ENCODE results near the gene TBCD. TPM values are rescaled to one million over a fixed set of nuclear protein-coding genes. Genes with fewer than 3 reads are reported as not detected.

The TBCD gene
- total and polyA plus RNA-seq, 2 experiments from 2014 or later = 19.3 to 33.8 TPM

GRCh38 chr17:82794781-82795482, 43.1 kb downstream of the TBCD start:
- no peak overlapping the region for H3K9ac ChIP-seq
- no peaks in the 10 kb centered on the region for H4K20me1 ChIP-seq (ENCODE audit: insufficient read depth)
- peaks cover 12% of the 10 kb centered on the region for H3K4me1 ChIP-seq (ENCODE audit: insufficient read depth)
- H3K4me2 ChIP-seq (ENCODE audit: unreplicated experiment) = no peak overlapping the region
- no peaks in the 10 kb centered on the region for H3K27me3 ChIP-seq (replicated peaks; ENCODE audit: insufficient read depth)
- H3K9me3 ChIP-seq (ENCODE audit: low read depth) = no peaks in the 10 kb centered on the region
- H3F3A ChIP-seq (ENCODE audit: insufficient read depth) = no peaks in the 10 kb centered on the region
- H3K4me3 ChIP-seq = no peak overlapping the region
- in situ Hi-C loops (cut with MboI) = no loop called here
- WGBS, 2 experiments (ENCODE audit: low coverage in 1 of 2, low lambda C conversion rate in 2 of 2, missing lambda C conversion rate in 2 of 2) = 42 to 51% methylated on average over 18 of the region's 18 CpGs
- no peak overlapping the region for H3K27ac ChIP-seq
- peaks cover 9% of the 10 kb centered on the region; the same call in 1 of the 2 replicates for H3K79me2 ChIP-seq (ENCODE audit: insufficient read depth)
- no peaks in the 10 kb centered on the region for H3K9me2 ChIP-seq (ENCODE audit: insufficient read depth)
- no peak for TF ChIP-seq EZH2phosphoT487 (IDR thresholded peaks at IDR 0.05; ENCODE audit: insufficient read depth, low read depth)
- TF ChIP-seq EZH2 (IDR thresholded peaks at IDR 0.05; ENCODE audit: insufficient read depth, poor library complexity, severe bottlenecking) = no peak
- no peak overlapping the region for H2AFZ ChIP-seq
- no peaks in the 10 kb centered on the region for H3K36me3 ChIP-seq (ENCODE audit: low read depth)
- peak; percentile 48 for DNase-seq

GRCh38 chr17:82795615-82796014, 43.8 kb downstream of the TBCD start:
- no peak overlapping the region for H3K4me3 ChIP-seq
- H3F3A ChIP-seq (ENCODE audit: insufficient read depth) = no peaks in the 10 kb centered on the region
- H3K79me2 ChIP-seq (ENCODE audit: insufficient read depth) = peaks cover 3% of the 10 kb centered on the region; the same call in 1 of the 2 replicates
- H3K9me3 ChIP-seq (ENCODE audit: low read depth) = no peaks in the 10 kb centered on the region
- 91 to 93% methylated on average over 14 of the region's 14 CpGs for WGBS, 2 experiments (ENCODE audit: low coverage in 1 of 2, low lambda C conversion rate in 2 of 2, missing lambda C conversion rate in 2 of 2)
- no peaks in the 10 kb centered on the region for H3K36me3 ChIP-seq (ENCODE audit: low read depth)
- H3K9ac ChIP-seq = no peak overlapping the region
- H3K27me3 ChIP-seq (replicated peaks; ENCODE audit: insufficient read depth) = no peaks in the 10 kb centered on the region
- no peaks in the 10 kb centered on the region for H3K9me2 ChIP-seq (ENCODE audit: insufficient read depth)
- H3K4me1 ChIP-seq (ENCODE audit: insufficient read depth) = peaks cover 12% of the 10 kb centered on the region
- no peak overlapping the region for H3K4me2 ChIP-seq (ENCODE audit: unreplicated experiment)
- TF ChIP-seq EZH2phosphoT487 (IDR thresholded peaks at IDR 0.05; ENCODE audit: insufficient read depth, low read depth) (no peak), EZH2 (IDR thresholded peaks at IDR 0.05; ENCODE audit: insufficient read depth, poor library complexity, severe bottlenecking) (no peak)
- no peaks in the 10 kb centered on the region for H4K20me1 ChIP-seq (ENCODE audit: insufficient read depth)
- H3K27ac ChIP-seq = no peak overlapping the region
- no peak overlapping the region for H2AFZ ChIP-seq
- in situ Hi-C loops (cut with MboI) = no loop called here
- DNase-seq = no peak

DNA sequence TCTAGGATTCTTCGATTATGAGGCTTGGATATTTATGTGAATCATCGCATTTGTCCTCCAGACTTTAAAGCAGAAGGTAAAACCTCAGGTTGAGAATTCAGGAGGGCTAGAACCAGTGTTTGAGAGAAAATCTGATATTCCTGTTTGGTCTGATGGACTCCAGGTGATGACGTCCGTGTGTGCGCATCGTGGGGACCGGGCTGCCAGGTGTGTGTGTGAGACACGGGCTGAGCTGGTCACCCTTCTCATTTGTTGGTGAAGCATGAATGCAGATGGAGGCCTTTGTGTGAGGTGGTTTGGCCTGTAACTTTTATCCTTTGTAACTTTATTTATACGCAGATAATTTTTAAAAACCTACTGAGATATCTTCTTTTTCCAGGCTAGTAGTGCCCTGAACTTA, 45.2 kb downstream of the TBCD start:
- Histone ChIP-seq H4K20me1 (ENCODE audit: insufficient read depth) (no peaks in the 10 kb centered on the region), H3F3A (ENCODE audit: insufficient read depth) (no peaks in the 10 kb centered on the region), H3K27ac (no peak overlapping the region), H2AFZ (no peak overlapping the region), H3K4me3 (no peak overlapping the region), H3K4me2 (ENCODE audit: unreplicated experiment) (no peak overlapping the region), H3K9ac (no peak overlapping the region), H3K9me3 (ENCODE audit: low read depth) (no peaks in the 10 kb centered on the region), H3K4me1 (ENCODE audit: insufficient read depth) (peaks cover 5% of the 10 kb centered on the region; the same call in 1 of the 2 replicates), H3K36me3 (ENCODE audit: low read depth) (no peaks in the 10 kb centered on the region), H3K9me2 (ENCODE audit: insufficient read depth) (no peaks in the 10 kb centered on the region), H3K27me3 (replicated peaks; ENCODE audit: insufficient read depth) (no peaks in the 10 kb centered on the region), H3K79me2 (ENCODE audit: insufficient read depth) (no peaks in the 10 kb centered on the region)
- TF ChIP-seq EZH2phosphoT487 (IDR thresholded peaks at IDR 0.05; ENCODE audit: insufficient read depth, low read depth) = no peak
- no peak for DNase-seq
- in situ Hi-C loops (cut with MboI) = no loop called here
- 98 to 99% methylated on average over 9 of the region's 9 CpGs for WGBS, 2 experiments (ENCODE audit: low coverage in 1 of 2, low lambda C conversion rate in 2 of 2, missing lambda C conversion rate in 2 of 2)

GRCh38 chr17:82798752-82799151, 46.9 kb downstream of the TBCD start:
- no peak for DNase-seq
- Histone ChIP-seq H2AFZ (no peak overlapping the region), H3F3A (ENCODE audit: insufficient read depth) (no peaks in the 10 kb centered on the region), H3K4me2 (ENCODE audit: unreplicated experiment) (no peak overlapping the region), H4K20me1 (ENCODE audit: insufficient read depth) (no peaks in the 10 kb centered on the region), H3K4me1 (ENCODE audit: insufficient read depth) (peaks cover 4% of the 10 kb centered on the region), H3K27me3 (replicated peaks; ENCODE audit: insufficient read depth) (no peaks in the 10 kb centered on the region), H3K36me3 (ENCODE audit: low read depth) (no peaks in the 10 kb centered on the region), H3K4me3 (no peak overlapping the region), H3K27ac (no peak overlapping the region), H3K9ac (no peak overlapping the region), H3K79me2 (ENCODE audit: insufficient read depth) (no peaks in the 10 kb centered on the region), H3K9me2 (ENCODE audit: insufficient read depth) (no peaks in the 10 kb centered on the region), H3K9me3 (ENCODE audit: low read depth) (no peaks in the 10 kb centered on the region)
- in situ Hi-C loops (cut with MboI) = no loop called here
- WGBS, 2 experiments (ENCODE audit: low coverage in 1 of 2, low lambda C conversion rate in 2 of 2, missing lambda C conversion rate in 2 of 2) = 99 to 100% methylated on average over 7 of the region's 7 CpGs
- TF ChIP-seq EZH2phosphoT487 (IDR thresholded peaks at IDR 0.05; ENCODE audit: insufficient read depth, low read depth) (no peak), EZH2 (IDR thresholded peaks at IDR 0.05; ENCODE audit: insufficient read depth, poor library complexity, severe bottlenecking) (no peak)
